Smooth muscle cell of the coronary artery (primary cell): ENCODE data around the gene KRT2. TPM values are rescaled to one million over a fixed set of nuclear protein-coding genes. Genes with fewer than 3 reads are reported as not detected.

Experiments
- total RNA-seq: library from RNA; depleted of rRNA; stranded (reverse); fragments of >200 nt; gene quantifications from 2 replicates; pipeline ENCODE4 v1.2.3, GENCODE V29; 2014; ENCODE audit warnings: low replicate concordance

The KRT2 gene
- total RNA-seq = not detected in 2 replicates

DNA sequence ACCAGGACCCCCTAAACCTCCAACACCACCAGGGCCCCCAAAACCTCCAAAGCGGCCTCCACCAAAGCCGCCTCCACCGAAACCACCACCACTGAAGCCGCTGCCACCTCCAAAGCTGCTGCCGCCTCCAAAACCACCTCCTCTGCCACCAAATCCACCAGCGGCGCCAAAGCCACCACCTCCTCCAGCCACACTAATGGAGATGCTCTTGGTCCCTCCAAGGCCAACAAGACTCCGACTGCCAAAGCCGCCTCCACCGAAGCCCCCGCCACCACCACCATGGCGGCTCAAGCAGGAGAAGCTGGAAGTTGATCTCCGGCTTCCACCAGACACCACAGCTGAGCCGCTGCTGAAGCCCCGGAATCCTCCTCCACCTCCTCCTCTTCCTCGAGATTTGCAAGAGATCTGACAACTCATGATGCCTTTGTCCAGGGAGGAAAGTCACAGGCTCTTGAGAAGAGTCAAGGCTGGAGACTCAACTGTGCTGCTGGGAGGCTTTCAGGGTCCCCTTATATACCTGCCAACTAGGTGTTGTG is at the start of gene KRT2:
TSS of gene KRT2 (minus strand) at position 486 of the 536 bp plus-strand sequence. CDS start at position 417, 69 bp downstream.

DNA sequence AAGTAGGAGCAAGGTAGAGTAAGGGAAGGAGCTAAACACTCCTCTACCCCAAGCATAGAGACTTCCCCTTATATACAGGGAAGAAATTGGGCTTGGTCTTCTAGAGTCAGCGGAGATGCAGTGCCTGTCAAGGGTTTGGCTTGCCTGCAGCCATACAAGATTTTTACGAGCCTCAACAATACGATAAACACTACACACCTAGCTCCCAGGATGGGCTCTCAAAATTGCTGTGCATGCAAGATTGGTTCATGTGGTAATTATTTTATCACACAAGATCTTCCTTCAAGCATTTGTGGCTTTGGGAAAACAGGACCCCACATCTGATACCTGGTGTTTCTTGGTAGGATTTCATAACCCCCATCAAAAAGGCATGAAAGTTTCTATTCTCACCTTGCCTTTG is 28.4 kb upstream of the KRT2 start, which contains the start of gene KRT1:
TSS of gene KRT1 (minus strand) at position 45 of the 400 bp plus-strand sequence. CDS start 59 bp downstream, outside the sequence.

GRCh38 chr12:52618216-52618615 is 33.8 kb downstream of the KRT2 start, which contains the start of gene KRT73:
TSS of gene KRT73 (minus strand) at chr12:52618559. CDS start at chr12:52618524, 35 bp downstream.

DNA sequence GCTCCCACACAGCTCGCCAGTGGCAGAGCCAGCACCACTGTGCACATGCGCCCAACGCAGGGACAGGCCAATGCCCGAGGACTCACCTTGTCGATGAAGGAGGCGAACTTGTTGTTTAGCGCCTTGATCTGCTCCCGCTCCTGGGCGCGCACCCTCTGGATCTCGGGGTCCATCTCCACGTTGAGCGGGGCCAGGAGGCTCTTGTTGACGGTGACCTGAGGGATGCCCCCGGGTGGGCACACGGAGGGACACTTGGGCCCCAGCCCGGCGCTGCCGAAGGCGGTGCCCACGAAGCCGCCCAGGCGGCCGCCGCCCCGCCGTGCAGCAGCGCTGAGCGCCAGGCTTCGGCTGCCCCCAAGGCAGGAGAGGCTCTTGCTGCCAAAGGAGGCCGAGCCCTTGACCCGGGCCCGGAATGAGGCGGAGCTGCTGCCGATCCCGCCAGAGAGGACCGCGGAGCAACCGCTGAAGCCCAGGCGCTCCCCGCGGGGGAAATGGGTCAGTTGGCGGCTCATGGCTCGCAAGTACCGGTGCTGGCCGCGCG is 51.0 kb downstream of the KRT2 start, which contains the start of gene KRT72:
TSS of gene KRT72 (minus strand) at position 523 of the 541 bp plus-strand sequence. CDS start at position 512, 11 bp downstream.

Other genes with a start within 250 kb of the KRT2 start
- not detected in 2 replicates for gene KRT82, start 245.9 kb downstream of the KRT2 start, total RNA-seq
- not detected in 2 replicates for gene KRT75, start 217.8 kb downstream of the KRT2 start, total RNA-seq
- not detected in 2 replicates for gene KRT6B, start 200.1 kb downstream of the KRT2 start, total RNA-seq
- not detected in 2 replicates for gene KRT6C, start 178.4 kb downstream of the KRT2 start, total RNA-seq
- gene KRT6A, start 159.0 kb downstream of the KRT2 start, total RNA-seq = under 0.01 and 1.3 TPM in 2 replicates
- gene KRT5, start 131.8 kb downstream of the KRT2 start, total RNA-seq = 0.15 TPM in 1 of 2 replicates, not detected in the other
- not detected in 2 replicates for gene KRT71, start 99.1 kb downstream of the KRT2 start, total RNA-seq
- not detected in 2 replicates for gene KRT74, start 78.4 kb downstream of the KRT2 start, total RNA-seq
- gene KRT72, start 50.7 kb downstream of the KRT2 start, total RNA-seq = not detected in 2 replicates
- gene KRT73, start 33.7 kb downstream of the KRT2 start, total RNA-seq = not detected in 2 replicates
- gene KRT1, start 28.2 kb upstream of the KRT2 start, total RNA-seq = not detected in 2 replicates
- not detected in 2 replicates for gene KRT77, start 51.3 kb upstream of the KRT2 start, total RNA-seq
- not detected in 2 replicates for gene KRT76, start 125.1 kb upstream of the KRT2 start, total RNA-seq
- not detected in 2 replicates for gene KRT3, start 143.9 kb upstream of the KRT2 start, total RNA-seq
- not detected in 2 replicates for gene KRT4, start 161.9 kb upstream of the KRT2 start, total RNA-seq
- gene KRT79, start 182.1 kb upstream of the KRT2 start, total RNA-seq = not detected in 2 replicates
- not detected in 2 replicates for gene KRT78, start 196.8 kb upstream of the KRT2 start, total RNA-seq